Liver (tissue), 3 donors: ENCODE measurements around the gene ATP8B3.

Experiments
- GABPA ChIP-seq, 2 donors: IDR thresholded peaks in 1 of 2; conservative IDR thresholded peaks in 1 of 2; 2 replicates each; pipeline ENCODE4 v1.6.1; 2016; ENCODE audit warnings: antibody characterized with exemption in 2 of 2, mild to moderate bottlenecking in 1 of 2, moderate library complexity in 1 of 2
- JUND ChIP-seq, 2 donors: IDR thresholded peaks; 2 replicates each; pipeline ENCODE4 v1.6.1; 2016; ENCODE audit warnings: antibody characterized with exemption in 2 of 2
- RAD21 ChIP-seq, 2 donors: IDR thresholded peaks; 2 replicates each; pipeline ENCODE4 v1.6.1; 2016; ENCODE audit warnings: antibody characterized with exemption in 2 of 2, mild to moderate bottlenecking in 2 of 2
- SP1 ChIP-seq: IDR thresholded peaks from 2 replicates; pipeline ENCODE4 v1.6.1; 2018; ENCODE audit warnings: antibody characterized with exemption, mild to moderate bottlenecking
- TAF1 ChIP-seq: conservative IDR thresholded peaks from 2 replicates; pipeline ENCODE4 v1.6.1; 2016; ENCODE audit warnings: antibody characterized with exemption, mild to moderate bottlenecking
- YY1 ChIP-seq: IDR thresholded peaks from 2 replicates; pipeline ENCODE4 v1.6.1; 2016; ENCODE audit warnings: antibody characterized with exemption, mild to moderate bottlenecking
- TF ChIP-seq, protein P1 (sequence below): fragments of 150-350 bp; IDR thresholded peaks from 2 replicates; pipeline ENCODE4 v1.5.1; 2017; ENCODE audit warnings: improper control_type of control experiment, low read depth, low read length; ENCODE audit not compliant: missing input control
- TF ChIP-seq, protein P2 (sequence below): IDR thresholded peaks from 2 replicates; pipeline ENCODE4 v1.6.1; 2016; ENCODE audit warnings: antibody characterized with exemption
- TF ChIP-seq, protein P3 (sequence below): IDR thresholded peaks from 2 replicates; pipeline ENCODE4 v1.6.1; 2016; ENCODE audit warnings: antibody characterized with exemption
- TF ChIP-seq, protein P4 (sequence below): IDR thresholded peaks from 2 replicates; pipeline ENCODE4 v1.6.1; 2016; ENCODE audit warnings: antibody characterized with exemption, mild to moderate bottlenecking
- TF ChIP-seq, protein P5 (sequence below): IDR thresholded peaks from 2 replicates; pipeline ENCODE4 v1.6.1; 2016; ENCODE audit warnings: antibody characterized with exemption
- donor health status: healthy.
- donor health status: healthy.

DNA sequence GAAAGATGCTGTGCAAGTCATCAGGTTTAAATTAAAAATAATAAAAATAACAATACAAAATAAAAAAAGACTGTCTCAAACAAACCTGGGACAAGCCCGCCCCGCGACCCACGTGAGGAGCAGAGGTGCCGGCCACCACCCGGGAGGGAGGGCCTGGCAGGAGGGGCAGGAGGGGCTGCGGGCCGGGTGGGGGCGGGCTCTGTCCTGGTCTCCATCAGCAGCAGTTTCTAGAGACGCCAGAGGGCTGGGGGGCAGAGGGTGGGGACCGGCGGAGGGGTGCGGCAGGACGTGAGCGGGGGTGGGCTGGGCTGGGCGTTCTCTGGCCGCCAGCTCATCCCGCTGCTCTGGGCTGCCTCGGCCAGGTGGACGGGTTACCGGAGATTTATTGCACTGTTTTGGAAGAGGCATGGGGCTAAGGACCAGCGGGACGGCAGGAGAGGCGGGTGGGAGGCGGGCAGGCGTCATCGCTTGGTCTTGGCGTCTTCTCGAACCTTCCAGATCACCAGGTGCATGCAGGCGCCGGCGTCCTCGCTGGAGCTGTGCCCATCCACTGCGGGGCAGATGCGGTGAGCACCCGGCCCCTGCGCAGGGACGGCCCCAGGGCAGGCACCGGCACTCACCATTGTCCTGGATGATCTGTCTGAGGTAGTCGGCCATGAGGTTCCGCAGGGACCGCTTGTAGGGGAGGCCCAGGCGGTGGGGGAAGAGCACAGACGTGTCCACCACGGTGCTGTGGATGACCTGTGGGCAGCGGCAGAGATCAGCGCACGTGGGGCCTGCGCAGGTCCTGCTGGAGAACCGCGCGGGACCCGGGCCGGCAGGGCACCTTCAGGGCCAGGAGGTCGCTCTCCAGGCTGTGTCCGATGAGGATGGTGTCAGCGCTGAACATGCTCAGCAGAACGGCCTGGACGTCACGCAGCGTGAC is 3.8 kb upstream of the ATP8B3 start:
- TF ChIP-seq JUND (IDR thresholded peaks at IDR 0.05) (no peak), RAD21 (IDR thresholded peaks at IDR 0.05) (no peak), GABPA (IDR thresholded peaks at IDR 0.05 in 1 of 2, conservative IDR thresholded peaks at IDR 0.05 in 1 of 2) (no peak), TAF1 (no peak), SP1 (no peak), YY1 (no peak)
- TF ChIP-seq, protein P1, sequence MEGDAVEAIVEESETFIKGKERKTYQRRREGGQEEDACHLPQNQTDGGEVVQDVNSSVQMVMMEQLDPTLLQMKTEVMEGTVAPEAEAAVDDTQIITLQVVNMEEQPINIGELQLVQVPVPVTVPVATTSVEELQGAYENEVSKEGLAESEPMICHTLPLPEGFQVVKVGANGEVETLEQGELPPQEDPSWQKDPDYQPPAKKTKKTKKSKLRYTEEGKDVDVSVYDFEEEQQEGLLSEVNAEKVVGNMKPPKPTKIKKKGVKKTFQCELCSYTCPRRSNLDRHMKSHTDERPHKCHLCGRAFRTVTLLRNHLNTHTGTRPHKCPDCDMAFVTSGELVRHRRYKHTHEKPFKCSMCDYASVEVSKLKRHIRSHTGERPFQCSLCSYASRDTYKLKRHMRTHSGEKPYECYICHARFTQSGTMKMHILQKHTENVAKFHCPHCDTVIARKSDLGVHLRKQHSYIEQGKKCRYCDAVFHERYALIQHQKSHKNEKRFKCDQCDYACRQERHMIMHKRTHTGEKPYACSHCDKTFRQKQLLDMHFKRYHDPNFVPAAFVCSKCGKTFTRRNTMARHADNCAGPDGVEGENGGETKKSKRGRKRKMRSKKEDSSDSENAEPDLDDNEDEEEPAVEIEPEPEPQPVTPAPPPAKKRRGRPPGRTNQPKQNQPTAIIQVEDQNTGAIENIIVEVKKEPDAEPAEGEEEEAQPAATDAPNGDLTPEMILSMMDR: no peak
- TF ChIP-seq, protein P2, sequence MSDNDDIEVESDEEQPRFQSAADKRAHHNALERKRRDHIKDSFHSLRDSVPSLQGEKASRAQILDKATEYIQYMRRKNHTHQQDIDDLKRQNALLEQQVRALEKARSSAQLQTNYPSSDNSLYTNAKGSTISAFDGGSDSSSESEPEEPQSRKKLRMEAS: no peak
- TF ChIP-seq, protein P3, sequence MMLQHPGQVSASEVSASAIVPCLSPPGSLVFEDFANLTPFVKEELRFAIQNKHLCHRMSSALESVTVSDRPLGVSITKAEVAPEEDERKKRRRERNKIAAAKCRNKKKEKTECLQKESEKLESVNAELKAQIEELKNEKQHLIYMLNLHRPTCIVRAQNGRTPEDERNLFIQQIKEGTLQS: no peak
- TF ChIP-seq, protein P4, sequence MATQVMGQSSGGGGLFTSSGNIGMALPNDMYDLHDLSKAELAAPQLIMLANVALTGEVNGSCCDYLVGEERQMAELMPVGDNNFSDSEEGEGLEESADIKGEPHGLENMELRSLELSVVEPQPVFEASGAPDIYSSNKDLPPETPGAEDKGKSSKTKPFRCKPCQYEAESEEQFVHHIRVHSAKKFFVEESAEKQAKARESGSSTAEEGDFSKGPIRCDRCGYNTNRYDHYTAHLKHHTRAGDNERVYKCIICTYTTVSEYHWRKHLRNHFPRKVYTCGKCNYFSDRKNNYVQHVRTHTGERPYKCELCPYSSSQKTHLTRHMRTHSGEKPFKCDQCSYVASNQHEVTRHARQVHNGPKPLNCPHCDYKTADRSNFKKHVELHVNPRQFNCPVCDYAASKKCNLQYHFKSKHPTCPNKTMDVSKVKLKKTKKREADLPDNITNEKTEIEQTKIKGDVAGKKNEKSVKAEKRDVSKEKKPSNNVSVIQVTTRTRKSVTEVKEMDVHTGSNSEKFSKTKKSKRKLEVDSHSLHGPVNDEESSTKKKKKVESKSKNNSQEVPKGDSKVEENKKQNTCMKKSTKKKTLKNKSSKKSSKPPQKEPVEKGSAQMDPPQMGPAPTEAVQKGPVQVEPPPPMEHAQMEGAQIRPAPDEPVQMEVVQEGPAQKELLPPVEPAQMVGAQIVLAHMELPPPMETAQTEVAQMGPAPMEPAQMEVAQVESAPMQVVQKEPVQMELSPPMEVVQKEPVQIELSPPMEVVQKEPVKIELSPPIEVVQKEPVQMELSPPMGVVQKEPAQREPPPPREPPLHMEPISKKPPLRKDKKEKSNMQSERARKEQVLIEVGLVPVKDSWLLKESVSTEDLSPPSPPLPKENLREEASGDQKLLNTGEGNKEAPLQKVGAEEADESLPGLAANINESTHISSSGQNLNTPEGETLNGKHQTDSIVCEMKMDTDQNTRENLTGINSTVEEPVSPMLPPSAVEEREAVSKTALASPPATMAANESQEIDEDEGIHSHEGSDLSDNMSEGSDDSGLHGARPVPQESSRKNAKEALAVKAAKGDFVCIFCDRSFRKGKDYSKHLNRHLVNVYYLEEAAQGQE: no peak
- TF ChIP-seq, protein P5, sequence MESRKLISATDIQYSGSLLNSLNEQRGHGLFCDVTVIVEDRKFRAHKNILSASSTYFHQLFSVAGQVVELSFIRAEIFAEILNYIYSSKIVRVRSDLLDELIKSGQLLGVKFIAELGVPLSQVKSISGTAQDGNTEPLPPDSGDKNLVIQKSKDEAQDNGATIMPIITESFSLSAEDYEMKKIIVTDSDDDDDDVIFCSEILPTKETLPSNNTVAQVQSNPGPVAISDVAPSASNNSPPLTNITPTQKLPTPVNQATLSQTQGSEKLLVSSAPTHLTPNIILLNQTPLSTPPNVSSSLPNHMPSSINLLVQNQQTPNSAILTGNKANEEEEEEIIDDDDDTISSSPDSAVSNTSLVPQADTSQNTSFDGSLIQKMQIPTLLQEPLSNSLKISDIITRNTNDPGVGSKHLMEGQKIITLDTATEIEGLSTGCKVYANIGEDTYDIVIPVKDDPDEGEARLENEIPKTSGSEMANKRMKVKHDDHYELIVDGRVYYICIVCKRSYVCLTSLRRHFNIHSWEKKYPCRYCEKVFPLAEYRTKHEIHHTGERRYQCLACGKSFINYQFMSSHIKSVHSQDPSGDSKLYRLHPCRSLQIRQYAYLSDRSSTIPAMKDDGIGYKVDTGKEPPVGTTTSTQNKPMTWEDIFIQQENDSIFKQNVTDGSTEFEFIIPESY: no peak
